GM19099 (cell line): ENCODE measurements around the gene CYP2W1.

Experiments
- POLR2A ChIP-seq: IDR thresholded peaks from 3 replicates; pipeline ENCODE4 v1.6.1; 2011; ENCODE audit warnings: low read depth; ENCODE audit not compliant: insufficient read length; ENCODE audit errors: extremely low read depth

CYP2W1 gene

GRCh38 chr7:1009747-1010146, 26.8 kb downstream of the CYP2W1 start:
- no peak for TF ChIP-seq POLR2A

- no peak for TF ChIP-seq POLR2A
Measured at GRCh38 chr7:1010226-1010625, 27.2 kb downstream of the CYP2W1 start.

DNA sequence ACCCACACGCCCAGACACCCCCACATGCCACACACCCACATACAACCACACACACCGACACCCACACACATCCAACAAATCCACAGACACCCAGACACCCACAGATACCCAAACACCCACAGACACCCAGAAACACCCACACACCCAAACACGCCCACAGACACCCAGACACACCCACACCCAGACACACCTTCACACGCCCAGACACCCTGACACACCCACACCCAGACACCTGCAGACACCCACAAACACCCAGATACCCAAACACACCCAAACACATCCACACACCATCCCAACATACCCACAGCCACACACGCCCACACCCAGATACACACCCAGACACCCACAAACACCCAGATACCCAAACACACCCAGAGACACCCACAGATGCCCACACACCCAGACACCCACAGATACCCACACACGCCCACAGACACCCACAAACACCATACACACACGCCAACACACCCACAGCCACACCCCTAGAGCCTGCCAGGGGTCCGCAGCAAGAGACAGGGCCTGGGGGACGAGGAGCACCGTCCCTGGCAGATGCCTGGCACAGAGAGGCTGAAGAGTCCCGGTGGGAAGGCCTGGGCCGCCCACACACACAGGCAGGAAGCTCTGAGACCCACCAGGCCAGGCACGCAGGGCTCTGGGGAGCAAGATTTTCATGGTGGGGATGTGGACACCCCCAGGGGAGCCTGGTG, 28.5 kb downstream of the CYP2W1 start:
- TF ChIP-seq POLR2A: no peak

GRCh38 chr7:1012004-1012715, 29.2 kb downstream of the CYP2W1 start:
- TF ChIP-seq POLR2A: no peak

DNA sequence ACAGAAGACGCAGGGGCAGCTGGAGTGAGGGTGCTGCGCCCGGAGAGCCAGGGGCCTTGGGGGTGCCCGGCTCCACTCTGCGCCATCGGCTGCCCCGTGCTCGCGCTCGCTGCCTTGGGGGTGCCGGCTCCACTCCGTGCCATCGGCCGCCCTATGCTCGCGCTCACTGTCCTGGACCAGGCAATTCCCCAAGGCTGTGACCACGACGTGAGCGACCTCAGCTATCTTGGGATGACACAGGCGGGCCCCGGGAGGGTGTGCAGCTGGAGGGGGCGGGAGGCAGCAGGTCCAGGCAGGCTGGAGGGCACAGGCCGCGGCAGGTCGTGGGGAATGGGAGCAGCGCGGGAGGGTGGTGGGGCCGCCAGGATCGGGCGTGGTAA, 29.7 kb downstream of the CYP2W1 start:
- no peak for TF ChIP-seq POLR2A

GRCh38 chr7:1013581-1013980, 30.6 kb downstream of the CYP2W1 start:
- no peak for TF ChIP-seq POLR2A

- TF ChIP-seq POLR2A: no peak
Measured at GRCh38 chr7:1014681-1015080, 31.7 kb downstream of the CYP2W1 start.

GRCh38 chr7:1015196-1016121, 32.5 kb downstream of the CYP2W1 start:
- no peak for TF ChIP-seq POLR2A

GRCh38 chr7:1016577-1017531, 33.9 kb downstream of the CYP2W1 start:
- no peak for TF ChIP-seq POLR2A

DNA sequence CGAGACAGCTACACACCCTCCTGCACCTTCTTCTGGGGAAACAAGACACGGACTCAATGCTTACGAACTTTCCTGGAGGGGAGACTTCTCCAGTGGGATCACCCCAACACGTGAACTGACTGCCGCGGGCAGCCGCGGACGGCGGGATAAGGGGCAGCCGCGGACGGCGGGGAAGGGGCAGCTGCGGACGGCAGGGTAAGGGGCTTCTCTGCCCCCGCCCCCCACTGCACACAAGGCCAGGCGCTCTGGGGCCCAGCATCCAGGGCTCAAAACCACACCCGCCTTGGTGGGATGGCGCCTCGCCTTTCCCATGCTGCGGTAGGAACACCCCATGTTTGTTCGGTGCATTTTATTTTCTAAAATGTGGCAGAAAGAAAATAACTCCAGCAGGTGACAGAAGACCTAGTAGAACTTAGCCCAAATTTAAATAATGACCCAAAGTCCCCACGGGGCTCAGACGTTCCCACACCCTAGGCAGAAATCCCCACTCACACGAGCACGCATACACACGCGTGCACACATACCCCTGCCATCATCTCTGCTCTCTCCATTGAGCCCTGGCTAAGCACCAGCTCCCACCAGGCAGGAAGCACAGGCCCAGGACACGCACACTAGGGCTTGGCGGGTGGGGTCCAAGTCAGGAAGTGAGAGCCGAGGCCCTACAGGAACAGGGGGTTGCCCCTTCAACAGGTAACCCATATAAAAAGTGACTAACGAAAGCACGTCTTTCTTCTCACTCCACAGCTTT, 34.8 kb downstream of the CYP2W1 start:
- TF ChIP-seq POLR2A: no peak

DNA sequence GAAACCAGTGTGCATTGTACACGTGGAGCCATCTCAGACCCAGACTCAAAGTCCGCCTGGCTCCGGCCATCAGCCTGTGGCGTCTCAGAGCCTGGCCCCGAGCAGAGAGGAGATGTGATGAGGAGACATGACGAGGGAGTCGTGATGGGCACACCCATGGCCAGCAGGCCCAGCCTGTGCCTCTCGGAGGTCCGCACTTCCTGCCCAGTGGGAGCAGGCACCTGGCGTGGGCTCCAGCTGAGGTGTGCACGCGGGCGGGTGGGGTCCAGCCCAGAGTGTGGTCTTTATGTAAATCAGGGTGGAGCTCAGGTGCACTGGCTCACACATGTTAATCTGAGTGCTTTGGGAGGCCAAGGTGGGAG, 35.3 kb downstream of the CYP2W1 start:
- no peak for TF ChIP-seq POLR2A

- no peak for TF ChIP-seq POLR2A
Measured at GRCh38 chr7:1019255-1019785, 36.3 kb downstream of the CYP2W1 start.

GRCh38 chr7:1019789-1020610, 37.0 kb downstream of the CYP2W1 start:
- no peak for TF ChIP-seq POLR2A
